Measurements from ENCODE around the gene HGS. TPM values are rescaled to one million over a fixed set of nuclear protein-coding genes. Genes with fewer than 3 reads are reported as not detected.

Gene HGS
- total RNA-seq, 1 donor from 2014 or later = 72.9 TPM

GRCh38 chr17:81705518-81706231 lies 21.9 kb downstream of the HGS start:
- Histone ChIP-seq H3K9me3 (no peaks in the 10 kb centered on the region), H3K27me3 (no peaks in the 10 kb centered on the region), H3K4me1 (peaks cover 41% of the 10 kb centered on the region), H3K4me3 (no peak overlapping the region), H3K36me3 (peaks cover 0 to 25% of the 10 kb centered on the region in 2 donors), H3K27ac (no peak overlapping the region)
- intact Hi-C loops (cut with DNase I) = no loop called here
- DNase-seq (ENCODE audit: extremely low spot score in 2 of 2) = no peak
- TF ChIP-seq CTCF (IDR thresholded peaks at IDR 0.05) = no peak
- no peak for TF ChIP-seq POLR2AphosphoS5 (IDR thresholded peaks at IDR 0.05; ENCODE audit: insufficient read depth in 1 of 2, low read depth in 1 of 2)
- no peak for TF ChIP-seq POLR2A (IDR thresholded peaks at IDR 0.05)

GRCh38 chr17:81706232-81706611 lies 22.4 kb downstream of the HGS start:
- peaks cover 42% of the 10 kb centered on the region for H3K4me1 ChIP-seq
- H3K9me3 ChIP-seq = no peaks in the 10 kb centered on the region
- H3K36me3 ChIP-seq = peaks cover 0 to 20% of the 10 kb centered on the region in 2 donors
- H3K27ac ChIP-seq = no peak overlapping the region
- no peaks in the 10 kb centered on the region for H3K27me3 ChIP-seq
- no peak for DNase-seq (ENCODE audit: extremely low spot score in 2 of 2)
- no peak overlapping the region for H3K4me3 ChIP-seq
- intact Hi-C loops (cut with DNase I) = no loop called here
- no peak for TF ChIP-seq POLR2AphosphoS5 (IDR thresholded peaks at IDR 0.05; ENCODE audit: insufficient read depth in 1 of 2, low read depth in 1 of 2)
- no peak for TF ChIP-seq POLR2A (IDR thresholded peaks at IDR 0.05)
- no peak for TF ChIP-seq CTCF (IDR thresholded peaks at IDR 0.05)

- H3K36me3 ChIP-seq = peaks cover 0 to 14% of the 10 kb centered on the region in 2 donors
- DNase-seq (ENCODE audit: extremely low spot score in 2 of 2) = no peak
- no peak overlapping the region for H3K27ac ChIP-seq
- intact Hi-C loops (cut with DNase I) = no loop called here
- no peak overlapping the region for H3K4me3 ChIP-seq
- TF ChIP-seq POLR2AphosphoS5 (IDR thresholded peaks at IDR 0.05; ENCODE audit: insufficient read depth in 1 of 2, low read depth in 1 of 2) (no peak), CTCF (IDR thresholded peaks at IDR 0.05) (no peak), POLR2A (IDR thresholded peaks at IDR 0.05) (no peak)
- H3K4me1 ChIP-seq = peaks cover 40% of the 10 kb centered on the region
- H3K27me3 ChIP-seq = no peaks in the 10 kb centered on the region
- H3K9me3 ChIP-seq = no peaks in the 10 kb centered on the region
Observed at GRCh38 chr17:81706757-81707624, 23.2 kb downstream of the HGS start.

- peaks cover 36% of the 10 kb centered on the region for H3K4me1 ChIP-seq
- DNase-seq (ENCODE audit: extremely low spot score in 2 of 2) = no peak
- intact Hi-C loops (cut with DNase I) = no loop called here
- no peak for TF ChIP-seq POLR2A (IDR thresholded peaks at IDR 0.05)
- no peak for TF ChIP-seq POLR2AphosphoS5 (IDR thresholded peaks at IDR 0.05; ENCODE audit: insufficient read depth in 1 of 2, low read depth in 1 of 2)
- TF ChIP-seq CTCF (IDR thresholded peaks at IDR 0.05) = no peak
- peaks cover 0 to 14% of the 10 kb centered on the region in 2 donors for H3K36me3 ChIP-seq
- no peaks in the 10 kb centered on the region for H3K9me3 ChIP-seq
- H3K4me3 ChIP-seq = no peak overlapping the region
- H3K27me3 ChIP-seq = no peaks in the 10 kb centered on the region
- no peak overlapping the region for H3K27ac ChIP-seq
Observed at GRCh38 chr17:81707725-81708646, 24.2 kb downstream of the HGS start.

All from vagina (tissue), 2 donors.